ENCODE measurements around the gene SKIDA1.

DNA sequence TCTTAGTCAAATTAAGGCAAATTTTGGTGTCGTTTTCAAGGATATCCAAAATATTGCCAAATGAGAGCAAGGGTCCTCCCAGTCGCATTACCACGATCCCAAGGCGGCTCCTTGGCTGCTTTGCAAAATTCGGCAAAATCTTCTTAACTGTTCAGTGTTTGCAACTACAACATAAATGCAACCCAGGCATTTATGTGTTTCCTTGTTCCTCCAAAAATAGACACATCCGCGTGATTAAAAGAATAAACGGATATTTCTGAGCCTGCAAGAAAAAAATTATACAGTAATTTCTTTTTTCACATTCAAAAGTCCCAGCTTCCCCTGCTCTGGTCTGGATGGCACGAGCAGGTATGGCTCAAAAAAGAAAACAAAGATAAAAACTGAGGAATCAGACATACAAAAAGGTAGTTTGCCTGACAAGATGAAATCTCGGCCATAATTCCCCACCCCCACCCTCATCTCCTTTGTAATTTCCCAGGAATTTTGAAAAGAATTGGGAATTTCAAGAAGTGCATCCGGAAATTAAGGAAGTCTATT is 6.0 kb downstream of the SKIDA1 start:
- TF ChIP-seq, protein P1, sequence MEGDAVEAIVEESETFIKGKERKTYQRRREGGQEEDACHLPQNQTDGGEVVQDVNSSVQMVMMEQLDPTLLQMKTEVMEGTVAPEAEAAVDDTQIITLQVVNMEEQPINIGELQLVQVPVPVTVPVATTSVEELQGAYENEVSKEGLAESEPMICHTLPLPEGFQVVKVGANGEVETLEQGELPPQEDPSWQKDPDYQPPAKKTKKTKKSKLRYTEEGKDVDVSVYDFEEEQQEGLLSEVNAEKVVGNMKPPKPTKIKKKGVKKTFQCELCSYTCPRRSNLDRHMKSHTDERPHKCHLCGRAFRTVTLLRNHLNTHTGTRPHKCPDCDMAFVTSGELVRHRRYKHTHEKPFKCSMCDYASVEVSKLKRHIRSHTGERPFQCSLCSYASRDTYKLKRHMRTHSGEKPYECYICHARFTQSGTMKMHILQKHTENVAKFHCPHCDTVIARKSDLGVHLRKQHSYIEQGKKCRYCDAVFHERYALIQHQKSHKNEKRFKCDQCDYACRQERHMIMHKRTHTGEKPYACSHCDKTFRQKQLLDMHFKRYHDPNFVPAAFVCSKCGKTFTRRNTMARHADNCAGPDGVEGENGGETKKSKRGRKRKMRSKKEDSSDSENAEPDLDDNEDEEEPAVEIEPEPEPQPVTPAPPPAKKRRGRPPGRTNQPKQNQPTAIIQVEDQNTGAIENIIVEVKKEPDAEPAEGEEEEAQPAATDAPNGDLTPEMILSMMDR (IDR thresholded peaks at IDR 0.05): no peak
- TF ChIP-seq POLR2A (IDR thresholded peaks at IDR 0.05): no peak

Measured in body of pancreas (tissue), 4 donors.